K562 (cell line): Measurements from ENCODE around the gene LONP1. TPM values are rescaled to one million over a fixed set of nuclear protein-coding genes. Genes with fewer than 3 reads are reported as not detected.

Source experiments
- EP400 ChIP-seq: fragments of 450-650 bp; IDR thresholded peaks from 2 replicates; pipeline ENCODE4 v1.6.1; 2017; ENCODE audit warnings: antibody characterized with exemption, mild to moderate bottlenecking, moderate library complexity
- ESRRA ChIP-seq: fragments of 450-650 bp; IDR thresholded peaks from 2 replicates; pipeline ENCODE4 v1.6.1; 2014; ENCODE audit warnings: low read depth, mild to moderate bottlenecking, moderate library complexity, borderline replicate concordance
- ETV1 ChIP-seq: fragments of 450-650 bp; conservative IDR thresholded peaks from 2 replicates; pipeline ENCODE4 v1.6.1; 2016; ENCODE audit warnings: missing genetic modification characterization, control low read depth, low read depth, missing compliant biosample characterization
- FOXM1 ChIP-seq, 2 experiments: fragments of 450-650 bp in 1 of 2; sonication (generic) in 1 of 2; formaldehyde crosslinking in 1 of 2; IDR thresholded peaks; 2 replicates each; pipeline versions ENCODE4 v1.6.1 to v1.9.0; 2017 to 2022; ENCODE audit warnings: low read depth in 2 of 2, mild to moderate bottlenecking in 2 of 2, missing genetic modification reagents in 1 of 2, moderate library complexity in 1 of 2
- GTF2E2 ChIP-seq: fragments of 200-800 bp; sonication (Bioruptor generic); IDR thresholded peaks from 2 replicates; pipeline ENCODE4 v1.6.1; 2016; ENCODE audit warnings: missing genetic modification characterization, missing compliant biosample characterization
- HDAC3 ChIP-seq: fragments of 450-650 bp; IDR thresholded peaks from 2 replicates; pipeline ENCODE4 v1.6.1; 2018; ENCODE audit warnings: borderline replicate concordance, mild to moderate bottlenecking, moderate library complexity; ENCODE audit not compliant: partially characterized antibody
- NR2C1 ChIP-seq, 2 experiments: fragments of 450-650 bp; IDR thresholded peaks; 2 replicates each; pipeline ENCODE4 v1.6.1; 2017; ENCODE audit warnings: mild to moderate bottlenecking in 2 of 2, antibody characterized with exemption in 1 of 2, inconsistent platforms in 1 of 2, missing compliant biosample characterization in 1 of 2, missing genetic modification characterization in 1 of 2
- NRF1 ChIP-seq, 2 experiments: fragments of 450-650 bp; IDR thresholded peaks in 1 of 2; conservative IDR thresholded peaks in 1 of 2; 2 replicates each; pipeline ENCODE4 v1.6.1; 2014; ENCODE audit warnings: mild to moderate bottlenecking in 2 of 2
- RCOR1 ChIP-seq, 2 experiments: IDR thresholded peaks; 2 replicates each; pipeline ENCODE4 v1.6.1; 2012; ENCODE audit warnings: low read depth in 2 of 2, low read length in 2 of 2, borderline replicate concordance in 1 of 2, improper control_type of control experiment in 1 of 2
- RNF2 ChIP-seq: sonication (generic); IDR thresholded peaks from 2 replicates; pipeline ENCODE4 v1.6.1; 2016
- SMARCA5 ChIP-seq: fragments of 450-650 bp; IDR thresholded peaks from 2 replicates; pipeline ENCODE4 v1.6.1; 2016
- STAT5B ChIP-seq: fragments of 250-450 bp; sonication (Bioruptor Pico); IDR thresholded peaks from 2 replicates; pipeline ENCODE4 v1.8.0; 2021; ENCODE audit warnings: mild to moderate bottlenecking, inconsistent platforms
- TAF9B ChIP-seq: fragments of 450-650 bp; IDR thresholded peaks from 2 replicates; pipeline ENCODE4 v1.6.1; 2018; ENCODE audit warnings: mild to moderate bottlenecking; ENCODE audit not compliant: partially characterized antibody
- ZMIZ1 ChIP-seq, 2 experiments: fragments of 150-350 bp in 1 of 2; IDR thresholded peaks; 2 replicates each; pipeline ENCODE4 v1.6.1; 2012 to 2016; ENCODE audit warnings: low read depth in 2 of 2, low read length in 2 of 2, mild to moderate bottlenecking in 1 of 2, moderate library complexity in 1 of 2
- ZNF133 ChIP-seq: fragments of 250-450 bp; sonication (Bioruptor Pico); IDR thresholded peaks from 2 replicates; pipeline ENCODE4 v1.4.0; 2020; ENCODE audit warnings: mild to moderate bottlenecking
- ZNF263 ChIP-seq: sonication (generic); formaldehyde crosslinking; IDR thresholded peaks from 2 replicates; pipeline ENCODE4 v1.8.0; 2022; ENCODE audit warnings: mild to moderate bottlenecking, missing genetic modification reagents, borderline replicate concordance
- ZNF41 ChIP-seq: fragments of 250-450 bp; sonication (Bioruptor Pico); conservative IDR thresholded peaks from 2 replicates; pipeline ENCODE4 v1.4.0; 2020; ENCODE audit warnings: mild to moderate bottlenecking
- ZNF561 ChIP-seq: fragments of 450-650 bp; formaldehyde crosslinking; conservative IDR thresholded peaks from 2 replicates; pipeline ENCODE4 v1.4.0; 2020; ENCODE audit warnings: mild to moderate bottlenecking, moderate library complexity
- ZNF695 ChIP-seq: fragments of 450-650 bp; formaldehyde crosslinking; IDR thresholded peaks from 2 replicates; pipeline ENCODE4 v1.4.0; 2020; ENCODE audit warnings: mild to moderate bottlenecking, moderate library complexity
- ZSCAN32 ChIP-seq: fragments of 450-650 bp; formaldehyde crosslinking; IDR thresholded peaks from 2 replicates; pipeline ENCODE4 v1.4.0; 2020; ENCODE audit warnings: mild to moderate bottlenecking, moderate library complexity
- polyA plus RNA-seq, 8 experiments: library from polyadenylated mRNA; depleted of rRNA in 4 of 8; stranded (reverse) in 5 of 8; unstranded in 3 of 8; fragments of >200 nt; fragmentation: Nextera tagmentation in 2 of 8; fragmentation: Illumina TruSeq in 1 of 8; extraction: Ambion mirVana in 2 of 8; extraction: Trizol in 1 of 8; gene quantifications; 2 replicates each; pipeline versions ENCODE4 v1.2.1 to v1.2.3, GENCODE V29; 2011 to 2014; ENCODE audit warnings: inconsistent platforms in 1 of 8, missing spikeins in 1 of 8
- total RNA-seq, 7 experiments: library from RNA; depleted of rRNA in 6 of 7; stranded (reverse); fragments of >200 nt in 6 of 7; fragmentation: Illumina TruSeq in 2 of 7; extraction: Trizol in 2 of 7; gene quantifications; 2 replicates each; pipeline versions ENCODE4 v1.2.1 to v1.2.3, GENCODE V29; 2011 to 2021; ENCODE audit warnings: low replicate concordance in 1 of 7
- TF ChIP-seq, protein P1 (sequence below): sonication (generic); formaldehyde crosslinking; IDR thresholded peaks from 2 replicates; pipeline ENCODE4 v1.8.0; 2023; ENCODE audit warnings: mild to moderate bottlenecking, missing genetic modification reagents
- TF ChIP-seq, protein P2 (sequence below): sonication (generic); formaldehyde crosslinking; IDR thresholded peaks from 2 replicates; pipeline ENCODE4 v1.8.0; 2022; ENCODE audit warnings: missing genetic modification reagents, mild to moderate bottlenecking, borderline replicate concordance

LONP1 gene
- total and polyA plus RNA-seq, 9 of the 15 experiments (the other 6 are each of a cell fraction or from before 2014, with no cell fraction given) = 1.1 to 238 (median 84.5) TPM

GRCh38 chr19:5718579-5719273, 1.2 kb downstream of the LONP1 start (continued):
- TF ChIP-seq, protein P1, sequence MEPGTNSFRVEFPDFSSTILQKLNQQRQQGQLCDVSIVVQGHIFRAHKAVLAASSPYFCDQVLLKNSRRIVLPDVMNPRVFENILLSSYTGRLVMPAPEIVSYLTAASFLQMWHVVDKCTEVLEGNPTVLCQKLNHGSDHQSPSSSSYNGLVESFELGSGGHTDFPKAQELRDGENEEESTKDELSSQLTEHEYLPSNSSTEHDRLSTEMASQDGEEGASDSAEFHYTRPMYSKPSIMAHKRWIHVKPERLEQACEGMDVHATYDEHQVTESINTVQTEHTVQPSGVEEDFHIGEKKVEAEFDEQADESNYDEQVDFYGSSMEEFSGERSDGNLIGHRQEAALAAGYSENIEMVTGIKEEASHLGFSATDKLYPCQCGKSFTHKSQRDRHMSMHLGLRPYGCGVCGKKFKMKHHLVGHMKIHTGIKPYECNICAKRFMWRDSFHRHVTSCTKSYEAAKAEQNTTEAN = no peak
- no peak for TF ChIP-seq STAT5B
- TF ChIP-seq RCOR1 (IDR thresholded peaks at IDR 0.05; ENCODE audit: borderline replicate concordance in 1 of 2, low read depth in 2 of 2, low read length in 2 of 2) = 0 out of 4 replicates have a peak, but pooled peaks of 1 of the 2 experiments have one; percentile 48
- TF ChIP-seq ESRRA = peak; percentile 99
- TF ChIP-seq ETV1 (tag) = 0 out of 2 replicates have a peak, but pooled peaks have one; percentile 37
- TF ChIP-seq NR2C1 (IDR thresholded peaks at IDR 0.05) = peak; percentile 74; the same call in 1 of the 2 replicates
- TF ChIP-seq NR2C1 (tag; IDR thresholded peaks at IDR 0.05) = peak; percentile 74
- TF ChIP-seq ZNF263 = 0 out of 2 replicates have a peak, but pooled peaks have one; percentile 33
- no peak for TF ChIP-seq ZNF133 (CRISPR knock-in tag)
- TF ChIP-seq RNF2 = peak; percentile 33; the same call in 1 of the 2 replicates
- peak; percentile 84 for TF ChIP-seq TAF9B
- TF ChIP-seq SMARCA5 = no peak
- TF ChIP-seq ZNF41 (CRISPR knock-in tag) = peak; percentile 40; the same call in 1 of the 2 replicates
- TF ChIP-seq, protein P2, sequence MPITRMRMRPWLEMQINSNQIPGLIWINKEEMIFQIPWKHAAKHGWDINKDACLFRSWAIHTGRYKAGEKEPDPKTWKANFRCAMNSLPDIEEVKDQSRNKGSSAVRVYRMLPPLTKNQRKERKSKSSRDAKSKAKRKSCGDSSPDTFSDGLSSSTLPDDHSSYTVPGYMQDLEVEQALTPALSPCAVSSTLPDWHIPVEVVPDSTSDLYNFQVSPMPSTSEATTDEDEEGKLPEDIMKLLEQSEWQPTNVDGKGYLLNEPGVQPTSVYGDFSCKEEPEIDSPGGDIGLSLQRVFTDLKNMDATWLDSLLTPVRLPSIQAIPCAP (CRISPR knock-in tag) = no peak; the same call in 1 of the 2 replicates
- no peak for TF ChIP-seq ZNF561
- peak in 1 of 2 experiments; percentile 36; a peak in 2 of 4 replicates for TF ChIP-seq NRF1 (conservative IDR thresholded peaks at IDR 0.05 in 1 of 2, IDR thresholded peaks at IDR 0.05 in 1 of 2)
- TF ChIP-seq ZNF695 (CRISPR knock-in tag) = no peak
- TF ChIP-seq HDAC3 = peak; percentile 84
- TF ChIP-seq ZMIZ1 (IDR thresholded peaks at IDR 0.05; ENCODE audit: low read depth in 2 of 2, low read length in 2 of 2) = 0 out of 4 replicates have a peak, but pooled peaks of 1 of the 2 experiments have one; percentile 38
- TF ChIP-seq FOXM1 (IDR thresholded peaks at IDR 0.05; ENCODE audit: low read depth) = 0 out of 2 replicates have a peak, but pooled peaks have one; percentile 31
- TF ChIP-seq FOXM1 (CRISPR knock-in tag; IDR thresholded peaks at IDR 0.05; ENCODE audit: low read depth) = no peak
- TF ChIP-seq GTF2E2 (tag) = 0 out of 2 replicates have a peak, but pooled peaks have one; percentile 49
- peak; percentile 95 for TF ChIP-seq EP400
- TF ChIP-seq ZSCAN32 (CRISPR knock-in tag) = peak; percentile 92
